GM21825 (cell line): ENCODE measurements around the gene MT1H.
A peak's percentile ranks its signal among the peaks of the same experiment; 100 is the strongest.
"Not testable (repeated sequence)": the region's sequence is repeated elsewhere in the genome, so short reads cannot be mapped to it uniquely, and the experiment has no call there.

Source experiments
- ATAC-seq: cut with Tn5 transposase; IDR thresholded peaks from one replicate; pipeline ENCODE4 v1.9.1; 2021; ENCODE audit warnings: mild to moderate bottlenecking, moderate library complexity; ENCODE audit not compliant: unreplicated experiment

MT1H gene

DNA sequence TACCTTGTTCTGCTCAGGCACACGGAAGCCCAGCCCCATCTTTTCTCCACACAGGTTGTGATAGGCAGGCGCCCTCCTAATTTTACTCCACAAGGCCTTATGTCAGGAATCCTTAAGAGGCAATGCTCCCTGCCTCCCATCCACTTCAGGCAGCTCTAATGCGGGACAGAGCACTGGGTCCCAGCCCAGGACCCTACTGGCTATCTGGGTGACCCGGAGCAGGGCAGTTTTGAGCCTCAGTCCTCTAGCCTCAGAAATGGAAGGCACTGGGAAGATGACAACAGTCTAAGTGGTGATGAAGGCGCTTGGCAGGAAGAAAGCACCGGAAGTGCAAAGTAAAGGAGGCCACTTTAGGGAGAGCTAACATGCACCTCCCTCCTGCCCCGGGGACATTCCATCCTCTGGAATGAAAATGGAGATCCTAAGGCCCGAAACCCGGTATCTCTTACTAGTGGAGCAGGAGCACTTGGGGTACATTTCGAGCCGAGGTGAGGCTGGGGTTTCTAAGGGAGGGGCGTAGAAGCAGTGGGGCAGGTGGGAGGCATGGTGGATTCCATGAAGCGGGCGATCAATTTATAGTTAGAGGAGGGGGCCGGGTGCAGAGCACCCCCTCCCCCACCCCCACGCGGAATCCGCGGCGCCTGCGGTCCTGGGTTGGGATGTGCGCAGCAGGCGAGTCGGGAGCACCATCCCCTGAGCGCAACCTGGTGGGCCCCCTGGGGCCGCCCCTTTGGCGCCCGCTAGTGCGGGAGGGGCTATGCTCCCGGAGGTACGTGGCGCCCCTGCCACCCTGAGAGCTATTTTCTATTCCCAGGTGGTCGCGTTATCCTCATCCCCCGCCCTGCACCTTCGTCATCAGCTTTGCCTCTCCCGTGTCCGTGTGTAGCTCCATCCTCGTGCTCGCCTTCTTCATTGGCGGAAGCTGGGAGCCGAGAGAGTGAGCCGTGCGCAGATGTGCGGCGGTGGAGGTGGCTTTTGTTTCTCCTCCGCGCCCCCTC lies 7.0 kb upstream of the MT1H start:
- no peak for ATAC-seq

DNA sequence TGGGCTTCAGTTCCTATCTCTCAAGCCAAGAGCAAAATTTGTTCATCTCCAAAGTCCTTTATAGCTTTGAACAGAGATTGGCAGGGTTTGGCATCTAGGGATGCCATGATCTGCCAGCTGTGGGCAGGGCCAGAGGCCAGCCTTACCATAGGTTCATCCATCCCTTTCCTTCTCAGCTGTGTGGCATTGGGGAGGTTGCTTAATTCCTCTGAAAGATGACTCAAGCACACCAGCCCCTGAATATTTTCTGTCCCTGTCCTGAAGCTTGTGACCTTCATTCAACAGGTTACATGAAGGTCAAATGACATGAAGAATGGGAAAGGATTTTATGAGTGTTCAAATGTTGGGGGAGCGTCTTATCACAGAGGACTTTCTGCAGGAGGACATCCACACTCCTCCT lies 5.1 kb upstream of the MT1H start:
- ATAC-seq, result no peak

DNA sequence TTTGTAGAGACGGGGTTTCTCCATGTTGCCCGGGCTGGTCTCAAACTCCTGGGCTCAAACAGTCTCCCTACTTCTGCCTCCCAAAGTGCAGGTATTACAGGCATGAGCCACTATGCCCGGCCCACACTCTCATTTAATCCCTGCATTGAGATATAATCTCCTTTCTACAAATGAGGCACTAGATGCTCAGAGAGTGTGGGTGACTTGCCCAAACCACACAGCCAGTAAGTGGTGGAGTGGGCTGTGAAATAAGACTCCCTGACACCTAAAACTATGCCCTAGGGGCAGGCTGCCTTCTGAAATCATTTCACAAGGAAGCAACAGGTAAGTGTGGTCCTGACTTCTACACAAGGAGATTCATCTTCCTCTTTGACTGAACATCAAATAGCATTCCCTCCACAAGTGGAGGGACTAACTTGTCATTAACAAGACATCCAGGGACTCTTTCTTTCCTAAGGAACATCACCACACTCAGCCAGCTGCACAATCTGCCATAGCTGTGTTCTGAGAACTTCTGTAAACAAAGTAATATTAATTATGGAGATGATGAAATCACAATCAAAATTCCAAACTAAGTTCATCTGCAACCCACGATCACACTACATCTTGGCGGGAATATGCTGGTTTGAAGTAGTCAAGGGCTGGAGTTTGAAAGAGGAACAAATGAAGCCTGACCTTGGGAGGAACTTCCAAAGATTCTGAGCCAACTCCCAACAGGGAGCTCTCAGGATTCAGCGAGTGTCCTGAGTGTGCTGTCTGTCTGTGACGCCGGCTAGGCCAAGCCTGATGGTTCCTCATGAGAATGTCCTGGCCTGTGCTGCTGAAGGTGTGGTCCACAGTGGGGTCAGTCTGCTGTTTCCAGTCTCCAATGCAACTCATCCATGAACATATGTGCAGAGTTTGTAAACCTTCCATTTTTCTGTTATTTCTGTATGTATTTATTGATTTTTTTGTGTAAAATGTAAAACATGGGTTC lies 4.0 kb upstream of the MT1H start:
- ATAC-seq, result not testable (repeated sequence)

DNA sequence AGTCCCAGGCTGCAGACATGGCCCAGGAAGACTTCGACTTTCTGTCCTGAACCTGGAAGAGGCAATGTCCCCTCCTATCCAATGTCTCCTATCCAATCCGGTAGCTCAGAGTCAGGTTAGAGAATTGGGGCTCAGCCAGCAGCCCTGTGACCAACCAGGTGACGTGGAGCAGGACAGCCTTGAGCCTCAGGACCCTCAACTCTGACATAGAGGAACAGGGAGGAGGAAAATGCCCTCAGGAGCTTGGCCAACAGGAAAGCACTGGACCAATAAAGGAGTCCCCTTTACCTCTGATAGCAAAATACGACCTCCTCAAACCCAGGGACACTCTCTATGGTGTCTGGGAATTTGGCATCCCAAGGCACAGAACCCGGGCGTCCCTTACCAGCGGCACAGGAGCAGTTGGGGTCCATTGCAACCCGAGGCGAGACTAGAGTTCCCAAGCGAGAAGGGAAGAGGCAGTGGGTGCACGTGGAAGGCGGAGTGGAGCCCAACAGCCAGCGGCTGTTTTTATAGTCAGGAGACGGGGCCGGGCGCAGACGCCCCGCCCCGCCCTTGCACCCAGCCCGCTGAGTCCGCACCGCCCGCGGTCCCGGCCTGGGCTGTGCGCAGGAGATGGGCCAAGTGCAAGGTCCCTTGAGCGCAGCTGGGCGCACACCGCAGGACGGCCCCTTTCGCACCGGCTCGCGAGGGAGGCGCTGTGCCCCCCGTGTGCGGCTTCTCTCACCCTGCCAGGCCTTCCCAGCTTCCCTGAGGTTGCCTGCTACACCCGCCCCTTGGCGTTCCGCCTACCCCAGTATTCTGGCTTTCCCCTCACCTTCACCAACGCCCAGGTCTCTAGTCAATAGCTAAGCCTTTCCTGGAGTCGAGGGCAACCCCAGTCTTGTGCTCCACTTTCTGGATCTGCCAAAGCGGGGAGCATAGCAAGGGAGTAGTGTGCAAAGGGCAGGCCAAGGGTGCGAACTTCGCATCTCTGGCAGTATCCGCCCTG lies 1.7 kb upstream of the MT1H start, which contains the start of gene MT1G:
MT1G (minus strand) TSS at position 485 of the 991 bp plus-strand sequence; CDS start at position 413, 72 bp downstream.
- no peak for ATAC-seq

DNA sequence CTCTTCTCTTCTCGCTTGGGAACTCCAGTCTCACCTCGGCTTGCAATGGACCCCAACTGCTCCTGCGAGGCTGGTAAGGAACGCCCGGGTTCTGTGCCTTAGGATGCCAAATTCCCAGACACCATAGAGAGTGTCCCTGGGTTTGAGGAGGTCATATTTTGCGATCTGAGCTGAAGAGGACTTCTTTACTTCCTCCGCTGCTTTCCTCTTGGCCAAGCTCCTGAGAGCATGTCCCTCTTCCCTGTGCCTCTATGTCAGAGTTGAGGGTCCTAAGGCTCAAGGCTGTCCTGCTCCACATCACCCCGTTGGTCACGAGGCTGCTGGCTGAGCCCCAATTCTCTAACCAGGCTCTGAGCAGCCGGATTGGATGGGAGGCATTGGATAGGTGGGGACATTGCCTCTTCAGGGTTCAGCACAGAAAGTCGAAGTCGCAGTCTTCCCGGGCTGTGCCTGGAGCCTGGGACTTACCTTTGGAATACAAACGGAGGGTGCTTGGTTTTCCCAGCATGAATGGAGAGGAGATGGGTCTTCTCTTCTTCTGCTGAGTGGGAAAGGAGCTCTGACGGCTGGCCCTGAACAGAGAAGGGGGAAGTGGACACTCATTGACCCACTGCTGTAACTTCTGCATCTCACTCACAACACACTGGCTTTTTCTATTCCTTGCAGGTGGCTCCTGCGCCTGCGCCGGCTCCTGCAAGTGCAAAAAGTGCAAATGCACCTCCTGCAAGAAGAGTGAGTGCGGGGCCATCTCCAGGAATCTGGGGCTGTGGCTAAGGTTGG lies 416 bp downstream of the MT1H start:
- no peak for ATAC-seq

DNA sequence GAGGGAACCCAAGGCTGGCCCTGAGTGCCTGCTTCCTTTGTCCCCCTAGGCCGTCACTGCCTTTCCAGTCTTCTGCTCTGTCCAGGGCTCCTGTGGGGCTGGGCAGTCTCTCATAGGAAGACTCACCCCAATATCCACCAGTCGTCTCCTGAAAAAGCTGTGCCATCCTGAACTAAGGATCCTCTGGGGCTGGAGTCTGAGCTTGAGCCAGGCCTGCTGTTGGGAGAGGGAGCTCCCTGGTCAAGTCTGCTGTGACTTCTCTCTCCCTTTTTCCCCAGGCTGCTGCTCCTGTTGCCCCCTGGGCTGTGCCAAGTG lies 963 bp downstream of the MT1H start:
- no peak for ATAC-seq

DNA sequence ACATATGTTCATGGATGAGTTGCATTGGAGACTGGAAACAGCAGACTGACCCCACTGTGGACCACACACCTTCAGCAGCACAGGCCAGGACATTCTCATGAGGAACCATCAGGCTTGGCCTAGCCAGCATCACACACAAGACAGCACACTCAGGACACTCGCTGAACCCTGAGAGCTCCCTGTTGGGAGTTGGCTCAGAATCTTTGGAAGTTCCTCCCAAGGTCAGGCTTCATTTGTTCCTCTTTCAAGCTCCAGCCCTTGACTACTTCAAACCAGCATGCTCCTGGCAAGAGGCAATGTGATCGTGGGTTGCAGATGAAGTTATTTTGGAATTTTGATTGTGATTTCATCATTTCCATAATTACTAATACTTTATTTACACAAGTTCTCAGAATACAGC lies 2.1 kb downstream of the MT1H start:
- not testable (repeated sequence) for ATAC-seq

DNA sequence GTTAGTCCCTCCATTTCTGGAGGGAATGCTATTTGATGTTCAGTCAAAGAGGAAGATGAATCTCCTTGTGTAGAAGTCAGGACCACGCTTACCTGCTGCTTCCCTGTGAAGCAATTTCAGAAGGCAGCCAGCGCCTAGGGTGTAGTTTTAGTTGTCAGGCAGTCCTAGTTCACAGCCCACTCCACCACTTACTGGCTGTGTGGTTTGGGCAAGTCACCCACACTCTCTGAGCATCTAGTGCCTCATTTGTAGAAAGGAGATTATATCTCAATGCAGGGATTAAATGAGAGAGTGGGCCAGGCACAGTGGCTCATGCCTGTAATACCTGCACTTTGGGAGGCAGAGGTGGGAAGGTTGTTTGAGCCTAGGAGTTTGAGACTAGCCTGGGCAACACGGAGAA lies 2.6 kb downstream of the MT1H start:
- not testable (repeated sequence) for ATAC-seq

DNA sequence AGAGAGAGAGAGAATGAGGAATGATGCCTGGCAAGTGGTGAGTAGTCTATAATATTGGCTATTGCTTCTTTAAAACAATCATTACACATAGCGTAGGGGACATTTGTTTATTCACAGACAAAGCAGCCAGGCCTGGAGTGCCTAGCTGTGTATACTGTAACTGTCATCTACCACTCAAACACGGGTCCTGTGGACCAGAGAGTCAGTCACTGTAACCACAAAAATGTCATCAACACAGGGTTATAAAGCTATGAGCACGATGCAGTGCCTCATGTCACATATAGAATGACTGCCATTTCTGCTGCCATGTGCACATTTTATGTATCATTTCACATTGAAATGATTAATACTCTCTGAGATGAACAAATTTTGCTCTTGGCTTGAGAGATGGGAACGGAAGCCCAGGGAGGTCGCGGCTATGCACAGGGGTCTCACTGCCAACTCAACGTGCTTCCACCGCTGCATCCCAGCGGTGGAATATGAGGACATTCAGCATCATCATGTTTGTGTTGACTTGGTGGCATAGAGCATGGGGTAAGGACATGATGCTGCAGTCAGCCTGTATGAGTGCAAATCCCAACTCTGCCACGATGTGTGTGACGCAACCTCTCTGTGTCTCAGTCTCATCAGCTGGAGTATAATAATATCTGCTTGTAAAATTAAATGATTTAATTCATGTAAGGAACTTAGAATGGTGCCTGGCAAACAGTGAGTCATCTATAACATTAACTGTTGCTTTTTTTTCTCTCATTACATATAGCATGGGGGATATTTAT lies 3.3 kb downstream of the MT1H start:
- no peak for ATAC-seq

DNA sequence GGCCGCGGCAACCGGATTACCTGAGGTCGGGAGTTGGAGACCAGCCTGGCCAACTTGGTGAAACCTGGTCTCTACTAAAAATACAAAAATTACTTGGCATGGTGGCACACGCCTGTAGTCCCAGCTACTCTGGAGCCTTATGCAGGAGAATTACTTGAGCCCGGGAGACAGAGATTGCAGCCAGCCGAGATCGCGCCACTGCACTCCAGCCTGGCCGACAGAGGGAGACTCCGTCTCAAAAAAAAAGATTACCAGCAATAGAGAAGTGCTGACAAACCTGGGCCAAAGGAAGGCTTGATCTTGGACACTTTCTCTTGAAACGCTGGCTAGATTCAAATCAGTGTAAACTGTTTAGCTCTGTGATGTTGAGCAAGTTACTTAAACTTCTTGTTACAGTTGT lies 4.3 kb downstream of the MT1H start:
- no peak for ATAC-seq

DNA sequence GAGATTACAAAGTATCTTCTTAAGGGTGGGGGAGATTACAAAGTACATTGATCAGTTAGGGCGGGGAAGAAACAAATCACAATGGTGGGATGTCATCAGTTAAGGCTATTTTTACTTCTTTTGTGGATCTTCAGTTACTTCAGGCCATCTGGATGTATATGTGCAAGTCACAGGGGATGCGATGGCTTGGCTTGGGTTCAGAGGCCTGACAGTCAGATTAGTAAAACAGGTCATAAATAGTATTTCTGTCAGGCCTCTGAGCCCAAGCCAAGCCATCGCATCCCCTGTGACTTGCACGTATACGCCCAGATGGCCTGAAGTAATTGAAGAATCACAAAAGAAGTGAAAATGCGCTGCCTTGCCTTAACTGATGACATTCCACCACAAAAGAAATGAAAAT lies 5.0 kb downstream of the MT1H start:
- ATAC-seq, result not testable (repeated sequence)

DNA sequence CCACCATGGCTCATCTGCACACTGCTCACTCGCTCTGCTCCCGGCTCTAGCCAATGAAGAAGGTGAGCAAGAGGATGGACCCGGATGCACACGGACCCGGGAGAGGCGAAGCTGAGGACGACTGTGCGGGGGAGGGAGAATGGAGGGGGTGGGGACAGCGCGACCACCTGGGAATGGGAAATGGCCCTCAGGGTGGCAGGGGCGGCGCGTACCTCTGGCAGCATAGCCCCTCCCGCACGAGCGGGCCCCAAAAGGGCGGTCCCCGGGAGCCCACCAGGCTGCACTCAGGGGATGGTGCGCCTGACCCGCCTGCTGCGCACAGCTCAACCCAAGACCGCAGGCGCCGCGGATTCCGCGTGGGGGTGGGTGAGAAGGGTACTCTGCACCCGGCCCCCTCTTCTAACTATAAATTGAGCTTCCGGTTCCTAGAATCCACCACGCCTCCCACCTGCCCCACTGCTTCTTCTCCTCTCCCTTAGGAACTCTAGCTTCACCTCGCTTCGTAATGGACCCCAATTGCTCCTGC lies 6.1 kb downstream of the MT1H start:
- ATAC-seq, result no peak

DNA sequence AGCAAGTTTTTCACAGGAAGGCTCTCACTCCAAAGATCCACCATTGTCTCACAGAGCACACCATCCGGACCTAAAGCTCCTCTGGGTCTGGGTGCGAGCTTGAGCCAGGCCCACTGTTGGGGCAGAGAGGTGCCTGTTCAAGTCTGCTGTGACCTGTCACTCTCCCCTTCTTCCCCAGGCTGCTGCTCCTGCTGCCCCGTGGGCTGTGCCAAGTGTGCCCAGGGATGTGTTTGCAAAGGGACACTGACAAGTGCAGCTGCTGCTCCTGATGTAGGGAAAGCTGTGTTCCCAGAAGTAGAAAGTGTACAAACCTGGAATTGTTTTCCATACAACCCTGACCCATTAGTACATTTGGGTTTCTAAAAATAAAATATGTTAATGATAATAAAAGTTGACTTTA lies 7.9 kb downstream of the MT1H start:
- no peak for ATAC-seq

DNA sequence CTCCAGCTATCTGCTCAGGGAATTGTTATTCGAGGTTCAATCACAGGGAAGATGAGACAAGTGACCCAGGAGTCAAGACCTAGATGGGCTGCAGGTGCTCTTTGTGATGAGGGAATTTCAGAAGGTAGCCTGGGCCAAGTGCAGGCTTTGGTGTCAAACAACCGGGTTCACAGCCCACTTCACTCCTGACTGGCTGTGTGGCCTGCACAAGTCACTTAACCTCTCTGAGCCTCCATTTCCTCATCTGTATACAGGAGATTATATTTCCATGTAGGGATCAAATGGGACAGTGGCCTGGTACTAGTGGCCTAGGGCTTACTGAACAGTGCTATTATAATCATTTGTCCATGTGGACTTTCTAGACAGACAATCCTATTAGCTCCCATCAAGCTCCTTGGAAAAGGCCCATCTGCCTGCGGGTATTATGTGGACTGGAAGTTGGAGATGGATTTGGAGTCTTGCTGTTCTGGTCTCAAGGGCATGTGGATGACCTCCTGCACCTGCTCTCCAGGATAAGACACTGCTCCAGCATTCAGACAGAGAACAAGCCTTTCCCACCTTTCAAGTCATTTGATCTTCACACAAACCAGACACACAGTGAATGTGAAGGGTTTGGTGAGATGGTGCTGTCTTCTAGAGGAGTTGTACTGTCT lies 9.6 kb downstream of the MT1H start:
- ATAC-seq, result no peak

DNA sequence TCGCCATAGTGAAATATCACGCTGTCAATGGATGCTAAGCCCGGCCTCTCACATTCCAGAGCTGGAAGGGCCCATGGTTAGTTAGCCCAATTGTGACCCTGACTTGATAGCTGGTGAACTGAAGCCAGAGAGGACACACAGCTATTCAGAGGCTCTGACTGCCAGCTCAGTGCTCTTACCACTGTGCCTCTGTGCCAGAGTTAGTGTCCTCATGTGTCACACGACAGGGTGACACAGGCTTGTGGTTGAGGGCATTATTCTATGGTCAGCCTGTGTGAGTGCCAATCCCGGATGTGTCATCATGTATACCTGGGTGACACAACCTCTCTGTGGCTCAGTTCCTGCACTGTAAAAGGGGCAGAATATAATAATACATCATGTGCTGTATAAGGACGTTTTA lies 10.2 kb downstream of the MT1H start:
- ATAC-seq, result no peak

DNA sequence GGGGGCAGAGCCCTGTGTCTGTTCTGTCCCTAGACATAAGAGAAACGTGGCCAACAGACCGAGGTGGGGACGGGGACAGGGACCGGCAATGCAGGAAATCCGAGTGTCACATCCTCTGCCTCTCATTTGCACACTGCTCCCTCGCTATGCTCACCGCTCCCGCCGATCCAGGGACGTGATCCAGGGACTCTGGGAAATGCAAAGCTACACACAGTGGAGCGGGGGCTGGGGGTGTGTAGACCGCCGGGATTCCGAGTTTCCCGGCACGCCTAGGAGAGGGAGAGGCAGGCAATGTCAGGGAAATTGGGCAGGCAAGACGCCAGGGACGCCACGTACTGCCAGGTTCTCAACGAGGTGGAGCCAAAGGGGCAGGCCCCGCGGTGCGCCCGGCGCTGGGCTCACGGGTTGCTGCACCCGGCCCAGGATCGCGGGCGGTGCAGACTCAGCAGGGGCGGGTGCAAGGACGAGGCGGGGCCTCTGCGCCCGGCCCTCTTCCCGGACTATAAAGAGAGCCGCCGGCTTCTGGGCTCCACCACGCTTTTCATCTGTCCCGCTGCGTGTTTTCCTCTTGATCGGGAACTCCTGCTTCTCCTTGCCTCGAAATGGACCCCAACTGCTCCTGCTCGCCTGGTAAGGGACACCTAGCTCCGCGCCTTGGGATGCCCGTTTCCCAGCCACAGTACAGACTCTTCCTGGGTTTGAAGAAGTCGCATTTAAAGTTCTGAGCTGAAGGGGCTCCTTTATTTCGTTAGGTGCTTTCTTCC lies 12.5 kb downstream of the MT1H start, which contains the start of gene MT1X:
MT1X (plus strand) TSS at position 532 of the 764 bp plus-strand sequence; CDS start at position 603, 71 bp downstream.
- ATAC-seq, result peak; percentile 95

DNA sequence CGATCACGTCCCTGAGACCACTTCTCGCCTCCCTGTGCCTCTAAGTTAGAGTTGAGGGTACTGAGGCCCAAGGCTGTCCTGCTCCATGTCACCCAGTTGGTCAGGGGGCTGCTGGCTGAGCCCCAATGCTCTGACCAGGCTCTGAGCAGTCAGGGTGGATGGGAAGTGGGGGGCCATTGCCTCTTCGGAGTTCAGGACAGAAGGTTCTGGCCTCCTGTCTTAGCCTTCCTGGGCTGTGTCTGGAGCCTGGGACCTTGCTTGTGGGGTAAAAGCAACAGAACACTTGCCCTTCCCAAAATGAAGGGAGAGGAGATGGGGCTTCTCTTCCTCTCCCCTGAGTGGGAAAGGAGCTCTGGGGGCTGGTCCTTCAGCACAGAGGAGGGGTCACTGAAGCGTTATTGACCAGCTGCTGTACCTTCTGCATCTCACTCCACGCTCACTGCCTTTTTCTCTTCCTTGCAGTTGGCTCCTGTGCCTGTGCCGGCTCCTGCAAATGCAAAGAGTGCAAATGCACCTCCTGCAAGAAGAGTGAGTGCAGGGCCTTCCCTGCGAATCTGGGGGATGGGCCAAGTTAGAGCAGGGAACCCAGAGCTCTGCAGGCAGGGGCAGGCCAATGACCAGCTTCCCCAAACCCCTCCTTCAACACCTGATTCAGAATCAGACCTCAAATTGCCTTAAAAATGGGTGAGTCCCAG lies 13.2 kb downstream of the MT1H start:
- ATAC-seq, result no peak
